Activated T-cell treated with anti-CD3 and anti-CD28 coated beads, Interleukin-2, amount 50 U/mL, for 4 hours (primary cell): Measurements from ENCODE around the gene KCTD8. TPM values are rescaled to one million over a fixed set of nuclear protein-coding genes. Genes with fewer than 3 reads are reported as not detected.
"Not testable (repeated sequence)": the region's sequence is repeated elsewhere in the genome, so short reads cannot be mapped to it uniquely, and the experiment has no call there.

ENCODE experiments used
- ATAC-seq, 2 donors: fragments of 200-7000 bp; cut with Tn5 transposase; one replicate each; pipeline ENCODE4 v1.10.0; 2021
- DNase-seq: peaks from one replicate; pipeline ENCODE4 v3.0.0-alpha.2; 2020
- H3K27me3 Mint-ChIP-seq: one replicate; pipeline ENCODE4 v1.8.0; 2021; ENCODE audit warnings: low read depth, mixed read lengths
- H3K36me3 Mint-ChIP-seq: one replicate; pipeline ENCODE4 v1.8.0; 2022; ENCODE audit warnings: mixed read lengths; ENCODE audit not compliant: insufficient read depth
- H3K4me1 Mint-ChIP-seq: one replicate; pipeline ENCODE4 v1.8.0; 2021; ENCODE audit warnings: low read depth, mixed read lengths
- H3K4me3 Mint-ChIP-seq: one replicate; pipeline ENCODE4 v1.8.0; 2021; ENCODE audit warnings: mild to moderate bottlenecking, moderate library complexity, mixed read lengths
- H3K9me3 Mint-ChIP-seq: one replicate; pipeline ENCODE4 v1.8.0; 2021; ENCODE audit warnings: mixed read lengths
- total RNA-seq, 3 donors: library from RNA; stranded (reverse); gene quantifications; one replicate each; pipeline ENCODE4 v1.2.1, GENCODE V29; 2021

The KCTD8 gene
- total RNA-seq, 3 donors from 2014 or later = not detected

DNA sequence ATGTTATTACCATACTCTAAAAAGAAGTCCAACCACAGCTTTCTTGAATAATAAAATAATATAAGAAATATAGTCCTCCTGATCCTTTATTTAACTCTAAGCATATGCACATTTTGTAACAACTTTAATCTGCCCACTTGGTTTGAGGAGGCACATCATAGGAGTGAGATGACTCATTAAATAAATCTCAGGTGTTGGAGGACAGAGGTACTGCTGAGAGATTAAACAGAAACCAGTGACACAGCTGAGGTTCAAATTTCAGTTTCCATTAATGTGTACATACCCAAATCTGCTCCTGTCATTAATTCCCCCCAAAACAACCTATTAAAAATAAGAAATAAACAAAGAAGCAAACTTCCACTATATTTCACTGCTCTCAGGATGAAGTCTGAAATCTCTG, 211.0 kb downstream of the KCTD8 start:
- DNase-seq = no peak
- Mint-ChIP-seq H3K36me3 (no peaks in the 10 kb centered on the region), H3K4me1 (no peaks in the 10 kb centered on the region), H3K9me3 (peaks cover 13% of the 10 kb centered on the region), H3K27me3 (no peaks in the 10 kb centered on the region), H3K4me3 (no peak overlapping the region)
- ATAC-seq = no peak

- ATAC-seq (no peak), DNase-seq (no peak)
- no peaks in the 10 kb centered on the region for H3K27me3 Mint-ChIP-seq
- H3K9me3 Mint-ChIP-seq = peaks cover 13% of the 10 kb centered on the region
- no peak overlapping the region for H3K4me3 Mint-ChIP-seq
- no peaks in the 10 kb centered on the region for H3K4me1 Mint-ChIP-seq
- no peaks in the 10 kb centered on the region for H3K36me3 Mint-ChIP-seq
Observed at GRCh38 chr4:44235897-44236296, 212.7 kb downstream of the KCTD8 start.

GRCh38 chr4:44232262-44232661, 216.3 kb downstream of the KCTD8 start:
- Mint-ChIP-seq H3K4me1 (no peaks in the 10 kb centered on the region), H3K36me3 (no peaks in the 10 kb centered on the region), H3K27me3 (no peaks in the 10 kb centered on the region), H3K4me3 (no peak overlapping the region), H3K9me3 (peaks cover 8% of the 10 kb centered on the region)
- DNase-seq (no peak), ATAC-seq (no peak)

DNA sequence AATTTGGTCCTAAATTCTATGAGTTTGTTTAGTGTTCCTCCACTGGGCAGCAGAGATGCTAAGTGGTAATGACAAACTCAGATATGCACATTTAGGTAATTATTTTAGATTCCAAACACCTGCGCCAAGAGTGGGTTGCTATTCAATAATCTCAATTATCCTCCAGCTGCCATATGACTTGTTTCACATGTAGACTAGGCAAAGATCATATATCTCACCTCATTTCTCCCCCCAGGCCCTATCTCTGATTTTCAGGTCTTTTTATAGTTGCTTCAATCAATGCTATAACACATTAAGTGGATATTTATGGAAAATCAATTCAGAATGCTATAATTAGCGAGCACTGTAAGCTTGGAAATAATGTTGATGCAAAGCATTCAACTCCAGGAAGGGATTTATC, 217.6 kb downstream of the KCTD8 start:
- Mint-ChIP-seq H3K4me1 (no peaks in the 10 kb centered on the region), H3K9me3 (no peaks in the 10 kb centered on the region), H3K27me3 (no peaks in the 10 kb centered on the region), H3K4me3 (no peak overlapping the region), H3K36me3 (no peaks in the 10 kb centered on the region)
- DNase-seq (no peak), ATAC-seq (no peak)

- ATAC-seq = no peak
Observed at GRCh38 chr4:44228326-44228725, 220.3 kb downstream of the KCTD8 start.

DNA sequence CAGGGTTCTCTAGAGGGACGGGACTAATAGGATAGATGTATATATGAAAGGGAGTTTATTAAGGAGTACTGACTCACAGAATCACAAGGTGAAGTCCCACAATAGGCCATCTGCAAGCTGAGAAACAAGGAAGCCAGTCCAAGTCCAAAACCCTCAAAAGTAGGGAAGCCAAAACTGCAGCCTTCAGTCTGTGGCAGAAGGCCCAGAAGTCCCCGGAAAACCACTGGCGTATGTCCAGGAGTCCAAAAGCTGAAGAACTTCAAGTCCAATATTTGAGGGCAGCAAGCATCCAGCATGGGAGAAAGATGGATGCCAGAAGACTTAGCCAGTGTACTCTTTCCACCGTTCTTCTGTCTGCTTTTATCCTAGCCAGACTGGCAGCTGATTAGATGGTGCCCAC, 227.2 kb downstream of the KCTD8 start:
- Mint-ChIP-seq H3K36me3 (no peaks in the 10 kb centered on the region), H3K9me3 (no peaks in the 10 kb centered on the region), H3K4me3 (no peak overlapping the region)

More at GRCh38 chr4:44228326-44228725, 220.3 kb downstream of the KCTD8 start:
- no peak for DNase-seq
- Mint-ChIP-seq H3K4me1 (no peaks in the 10 kb centered on the region), H3K36me3 (no peaks in the 10 kb centered on the region), H3K9me3 (no peaks in the 10 kb centered on the region), H3K4me3 (no peak overlapping the region), H3K27me3 (no peaks in the 10 kb centered on the region)

GRCh38 chr4:44210750-44211149, 237.9 kb downstream of the KCTD8 start:
- H3K36me3 Mint-ChIP-seq = no peaks in the 10 kb centered on the region
- no peaks in the 10 kb centered on the region for H3K27me3 Mint-ChIP-seq
- H3K9me3 Mint-ChIP-seq = peaks cover 7% of the 10 kb centered on the region
- no peak overlapping the region for H3K4me3 Mint-ChIP-seq
- DNase-seq (no peak), ATAC-seq (no peak)
- no peaks in the 10 kb centered on the region for H3K4me1 Mint-ChIP-seq

More for the DNA sequence above, 227.2 kb downstream of the KCTD8 start:
- Mint-ChIP-seq H3K4me1 (no peaks in the 10 kb centered on the region), H3K27me3 (no peaks in the 10 kb centered on the region)
- ATAC-seq (no peak), DNase-seq (no peak)

DNA sequence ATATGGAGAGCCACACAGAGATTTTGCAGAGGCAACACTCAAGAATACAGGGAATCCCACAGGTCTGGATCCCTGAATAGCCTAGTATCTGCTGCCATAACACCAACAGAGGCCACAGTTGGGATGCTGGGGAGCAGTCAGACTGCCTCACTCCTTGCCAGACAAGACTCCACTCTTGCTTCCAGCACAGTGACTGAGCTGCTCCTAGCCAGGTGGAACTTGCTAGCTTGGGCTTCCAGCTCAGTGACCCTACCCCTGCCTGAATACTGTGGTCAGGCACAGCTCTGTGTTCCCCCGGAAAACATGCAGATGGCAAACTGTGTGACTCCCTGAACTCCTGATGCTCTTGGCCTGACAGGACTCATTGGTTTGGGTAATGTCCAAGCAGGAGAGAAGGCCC, 251.8 kb downstream of the KCTD8 start:
- Mint-ChIP-seq H3K4me1 (no peaks in the 10 kb centered on the region), H3K27me3 (no peaks in the 10 kb centered on the region), H3K4me3 (no peak overlapping the region), H3K9me3 (peaks cover 12% of the 10 kb centered on the region), H3K36me3 (no peaks in the 10 kb centered on the region)
- ATAC-seq (no peak), DNase-seq (no peak)

DNA sequence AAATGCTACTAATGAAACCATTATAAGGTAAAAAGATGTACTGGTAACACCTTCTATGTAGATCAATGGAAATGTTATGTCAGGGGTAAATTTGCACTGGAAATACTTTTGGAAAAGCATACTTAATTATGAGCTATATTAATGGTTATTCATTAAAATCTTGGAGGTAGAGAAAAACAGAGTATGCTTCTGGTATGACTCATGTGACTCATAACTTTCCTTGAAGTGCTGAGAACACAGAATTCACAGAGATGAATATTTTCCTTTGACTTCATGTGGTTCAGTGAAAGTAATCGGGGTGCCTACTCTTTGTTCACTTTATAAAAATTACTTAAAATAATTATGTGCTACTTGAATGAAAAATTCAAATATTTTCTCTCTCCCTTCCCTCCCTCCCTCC, 254.2 kb downstream of the KCTD8 start:
- H3K4me3 Mint-ChIP-seq = no peak overlapping the region
- peaks cover 16% of the 10 kb centered on the region for H3K9me3 Mint-ChIP-seq
- DNase-seq (no peak), ATAC-seq (no peak)
- H3K36me3 Mint-ChIP-seq = no peaks in the 10 kb centered on the region
- no peaks in the 10 kb centered on the region for H3K4me1 Mint-ChIP-seq
- no peaks in the 10 kb centered on the region for H3K27me3 Mint-ChIP-seq

DNA sequence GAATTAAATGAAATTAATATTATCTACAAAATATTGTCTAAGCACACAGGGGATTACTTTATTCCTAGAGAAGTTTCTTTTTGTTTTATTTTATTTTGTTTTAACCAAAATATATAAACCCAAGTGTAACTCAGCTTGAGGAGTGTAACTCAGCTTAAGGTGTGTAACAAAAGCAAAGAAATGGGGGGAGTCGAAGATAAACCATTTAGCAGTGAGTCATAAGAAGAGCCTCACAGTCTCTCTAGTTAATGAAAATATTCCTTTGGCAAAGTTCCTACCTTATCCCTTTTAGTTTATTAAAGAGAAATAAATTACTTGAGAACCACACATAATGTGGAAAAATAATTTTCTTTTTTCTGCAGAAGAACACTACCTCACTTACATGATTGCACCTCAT, 261.8 kb downstream of the KCTD8 start:
- H3K4me1 Mint-ChIP-seq = no peaks in the 10 kb centered on the region
- H3K4me3 Mint-ChIP-seq = no peak overlapping the region
- ATAC-seq = no peak
- no peaks in the 10 kb centered on the region for H3K27me3 Mint-ChIP-seq
- DNase-seq = no peak
- no peaks in the 10 kb centered on the region for H3K36me3 Mint-ChIP-seq
- peaks cover 4% of the 10 kb centered on the region for H3K9me3 Mint-ChIP-seq

- no peak overlapping the region for H3K4me3 Mint-ChIP-seq
- DNase-seq = no peak
- H3K9me3 Mint-ChIP-seq = peaks cover 4% of the 10 kb centered on the region
- no peaks in the 10 kb centered on the region for H3K36me3 Mint-ChIP-seq
- no peaks in the 10 kb centered on the region for H3K27me3 Mint-ChIP-seq
- no peaks in the 10 kb centered on the region for H3K4me1 Mint-ChIP-seq
- ATAC-seq = no peak
Observed at GRCh38 chr4:44186096-44186849, 262.3 kb downstream of the KCTD8 start.

- not testable (repeated sequence) for H3K9me3 Mint-ChIP-seq, H3K27me3 Mint-ChIP-seq, H3K4me3 Mint-ChIP-seq, DNase-seq, H3K4me1 Mint-ChIP-seq, ATAC-seq, H3K36me3 Mint-ChIP-seq
Observed at GRCh38 chr4:44181491-44182349, 266.9 kb downstream of the KCTD8 start.

- H3K9me3 Mint-ChIP-seq, ATAC-seq, H3K4me3 Mint-ChIP-seq, H3K27me3 Mint-ChIP-seq, H3K4me1 Mint-ChIP-seq, DNase-seq, H3K36me3 Mint-ChIP-seq: not testable (repeated sequence)
Observed at GRCh38 chr4:44167766-44168165, 280.8 kb downstream of the KCTD8 start.

DNA sequence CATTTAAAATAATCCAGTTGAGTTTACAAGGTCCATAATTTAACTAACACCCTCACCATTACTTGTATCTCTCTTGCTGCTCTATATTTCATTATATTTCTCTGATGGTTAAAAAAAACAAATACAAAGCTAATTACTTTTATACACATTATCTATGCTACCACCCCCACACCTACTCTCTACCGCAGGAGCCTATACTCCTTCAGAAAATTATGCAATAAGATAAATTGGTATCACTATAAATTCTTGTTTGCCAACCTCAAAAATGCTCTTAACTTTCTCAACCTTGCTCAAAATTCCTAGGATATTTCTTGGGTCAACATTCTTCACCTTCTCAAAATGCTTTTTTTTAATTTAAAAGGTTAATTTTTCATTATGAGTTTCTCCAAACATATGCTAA, 282.7 kb downstream of the KCTD8 start:
- DNase-seq (no peak), ATAC-seq (no peak)
- Mint-ChIP-seq H3K4me1 (no peaks in the 10 kb centered on the region), H3K36me3 (no peaks in the 10 kb centered on the region), H3K27me3 (no peaks in the 10 kb centered on the region), H3K4me3 (no peak overlapping the region), H3K9me3 (no peaks in the 10 kb centered on the region)
